ENCODE results near the gene GRPEL1.

The GRPEL1 gene

GRCh38 chr4:7023901-7024300, 44.0 kb downstream of the GRPEL1 start:
- Histone ChIP-seq H3K4me2 (ENCODE audit: low read length) (no peak overlapping the region), H3K9ac (ENCODE audit: low read length) (no peak overlapping the region), H3K27me3 (ENCODE audit: low read depth, low read length) (no peaks in the 10 kb centered on the region), H4K20me1 (ENCODE audit: insufficient read depth, low read length) (no peaks in the 10 kb centered on the region), H3K27ac (ENCODE audit: low read length) (no peak overlapping the region), H3K4me1 (ENCODE audit: low read length) (no peaks in the 10 kb centered on the region), H3K4me3 (ENCODE audit: low read length) (no peak overlapping the region), H3K79me2 (ENCODE audit: low read length) (no peaks in the 10 kb centered on the region), H3K9me3 (ENCODE audit: insufficient read depth, low read length) (no peaks in the 10 kb centered on the region), H3K36me3 (replicated peaks; ENCODE audit: low read depth, low read length) (peaks cover 7% of the 10 kb centered on the region), H2AFZ (ENCODE audit: low read depth, low read length) (no peak overlapping the region)
- TF ChIP-seq EZH2phosphoT487 (IDR thresholded peaks at IDR 0.05; ENCODE audit: low read depth) (no peak), CTCF (IDR thresholded peaks at IDR 0.05; ENCODE audit: low read depth, low read length) (no peak)

- no peak overlapping the region for H3K27ac ChIP-seq (ENCODE audit: low read length)
- peaks cover 7% of the 10 kb centered on the region for H3K36me3 ChIP-seq (replicated peaks; ENCODE audit: low read depth, low read length)
- no peak for TF ChIP-seq EZH2phosphoT487 (IDR thresholded peaks at IDR 0.05; ENCODE audit: low read depth)
- TF ChIP-seq CTCF (IDR thresholded peaks at IDR 0.05; ENCODE audit: low read depth, low read length) = no peak
- no peaks in the 10 kb centered on the region for H3K27me3 ChIP-seq (ENCODE audit: low read depth, low read length)
- no peaks in the 10 kb centered on the region for H3K9me3 ChIP-seq (ENCODE audit: insufficient read depth, low read length)
- H3K9ac ChIP-seq (ENCODE audit: low read length) = no peak overlapping the region
- no peak overlapping the region for H3K4me3 ChIP-seq (ENCODE audit: low read length)
- no peaks in the 10 kb centered on the region for H4K20me1 ChIP-seq (ENCODE audit: insufficient read depth, low read length)
- no peaks in the 10 kb centered on the region for H3K79me2 ChIP-seq (ENCODE audit: low read length)
- H3K4me1 ChIP-seq (ENCODE audit: low read length) = no peaks in the 10 kb centered on the region
- no peak overlapping the region for H2AFZ ChIP-seq (ENCODE audit: low read depth, low read length)
- H3K4me2 ChIP-seq (ENCODE audit: low read length) = no peak overlapping the region
Measured at GRCh38 chr4:7023486-7023885, 44.4 kb downstream of the GRPEL1 start.

- H3K9ac ChIP-seq (ENCODE audit: low read length) = no peak overlapping the region
- H3K4me1 ChIP-seq (ENCODE audit: low read length) = no peaks in the 10 kb centered on the region
- H3K9me3 ChIP-seq (ENCODE audit: insufficient read depth, low read length) = no peaks in the 10 kb centered on the region
- TF ChIP-seq EZH2phosphoT487 (IDR thresholded peaks at IDR 0.05; ENCODE audit: low read depth) (no peak), CTCF (IDR thresholded peaks at IDR 0.05; ENCODE audit: low read depth, low read length) (no peak)
- H4K20me1 ChIP-seq (ENCODE audit: insufficient read depth, low read length) = no peaks in the 10 kb centered on the region
- H3K27me3 ChIP-seq (ENCODE audit: low read depth, low read length) = no peaks in the 10 kb centered on the region
- no peak overlapping the region for H2AFZ ChIP-seq (ENCODE audit: low read depth, low read length)
- no peak overlapping the region for H3K27ac ChIP-seq (ENCODE audit: low read length)
- no peaks in the 10 kb centered on the region for H3K79me2 ChIP-seq (ENCODE audit: low read length)
- H3K4me3 ChIP-seq (ENCODE audit: low read length) = no peak overlapping the region
- no peak overlapping the region for H3K4me2 ChIP-seq (ENCODE audit: low read length)
- H3K36me3 ChIP-seq (replicated peaks; ENCODE audit: low read depth, low read length) = no peaks in the 10 kb centered on the region
Measured at GRCh38 chr4:7021930-7022664, 45.8 kb downstream of the GRPEL1 start.

GRCh38 chr4:7021355-7021754, 46.5 kb downstream of the GRPEL1 start:
- H3K79me2 ChIP-seq (ENCODE audit: low read length) = no peaks in the 10 kb centered on the region
- H3K36me3 ChIP-seq (replicated peaks; ENCODE audit: low read depth, low read length) = no peaks in the 10 kb centered on the region
- H3K4me1 ChIP-seq (ENCODE audit: low read length) = no peaks in the 10 kb centered on the region
- H3K27me3 ChIP-seq (ENCODE audit: low read depth, low read length) = no peaks in the 10 kb centered on the region
- H3K4me2 ChIP-seq (ENCODE audit: low read length) = no peak overlapping the region
- no peak overlapping the region for H3K9ac ChIP-seq (ENCODE audit: low read length)
- no peak overlapping the region for H3K4me3 ChIP-seq (ENCODE audit: low read length)
- H2AFZ ChIP-seq (ENCODE audit: low read depth, low read length) = no peak overlapping the region
- TF ChIP-seq EZH2phosphoT487 (IDR thresholded peaks at IDR 0.05; ENCODE audit: low read depth) (no peak), CTCF (IDR thresholded peaks at IDR 0.05; ENCODE audit: low read depth, low read length) (no peak)
- H3K9me3 ChIP-seq (ENCODE audit: insufficient read depth, low read length) = no peaks in the 10 kb centered on the region
- no peak overlapping the region for H3K27ac ChIP-seq (ENCODE audit: low read length)
- H4K20me1 ChIP-seq (ENCODE audit: insufficient read depth, low read length) = no peaks in the 10 kb centered on the region
